Activated CD8-positive, alpha-beta T cell treated with anti-CD3 and anti-CD28 coated beads for 36 hours (primary cell): ENCODE data around the gene PHF23. TPM values are rescaled to one million over a fixed set of nuclear protein-coding genes. Genes with fewer than 3 reads are reported as not detected.

Experiments used
- ATAC-seq: fragments of 200-7000 bp; cut with Tn5 transposase; one replicate; pipeline ENCODE4 v1.10.0; 2021; ENCODE audit warnings: mild to moderate bottlenecking, moderate library complexity
- CTCF ChIA-PET: fragments of 350-600 bp; sonication (Branson Sonifier 250); formaldehyde crosslinking; loops from one replicate; lab custom pipeline; 2021; ENCODE audit warnings: antibody characterized with exemption; lab: Charles Lee
- POLR2A ChIA-PET: fragments of 350-600 bp; sonication (Branson Sonifier 250); formaldehyde crosslinking; loops from one replicate; lab custom pipeline; 2021; ENCODE audit warnings: antibody characterized with exemption; lab: Charles Lee
- DNase-seq: peaks from one replicate; pipeline ENCODE4 v3.0.0-alpha.2; 2020
- H3K27ac Mint-ChIP-seq: one replicate; pipeline ENCODE4 v1.8.0; 2021; ENCODE audit warnings: mild to moderate bottlenecking, mixed read lengths
- H3K27me3 Mint-ChIP-seq: one replicate; pipeline ENCODE4 v1.8.0; 2021; ENCODE audit warnings: mixed read lengths
- H3K36me3 Mint-ChIP-seq: one replicate; pipeline ENCODE4 v1.8.0; 2021; ENCODE audit warnings: low read depth, mixed read lengths
- H3K4me1 Mint-ChIP-seq: one replicate; pipeline ENCODE4 v1.8.0; 2021; ENCODE audit warnings: low read depth, mixed read lengths
- H3K4me3 Mint-ChIP-seq: one replicate; pipeline ENCODE4 v1.8.0; 2021; ENCODE audit warnings: mild to moderate bottlenecking, moderate library complexity, mixed read lengths
- H3K9me3 Mint-ChIP-seq: one replicate; pipeline ENCODE4 v1.8.0; 2021; ENCODE audit warnings: mixed read lengths
- CTCF ChIP-seq: fragments of 200-600 bp; IDR thresholded peaks from one replicate; pipeline ENCODE4 v1.8.0; 2022; ENCODE audit warnings: antibody characterized with exemption, mild to moderate bottlenecking
- intact Hi-C: fragments of 100-400 bp; cut with micrococcal nuclease; formaldehyde crosslinking; loops from one replicate; pipeline ENCODE4 v1.10.0; 2022
- total RNA-seq, 2 experiments: library from RNA; stranded (reverse); gene quantifications; one replicate each; pipeline ENCODE4 v1.2.3, GENCODE V29; 2021

Gene PHF23
- total RNA-seq, 2 experiments from 2014 or later: 17.8 to 24.4 TPM

GRCh38 chr17:7240375-7240774 lies 1.1 kb upstream of the PHF23 start:
- peaks cover 45% of the 10 kb centered on the region for H3K4me1 Mint-ChIP-seq
- H3K36me3 Mint-ChIP-seq: peaks cover 28% of the 10 kb centered on the region
- DNase-seq: no peak
- CTCF ChIA-PET: interaction anchor here (1.7 to 7.2 kb wide), 2 partner anchors 20 to 55 kb away, joined by 4 to 41 read pairs; partner anchors contain the start of genes ACADVL and DLG4
- H3K27ac Mint-ChIP-seq: peak overlapping the region; percentile 97
- peak overlapping the region; percentile 96 for H3K4me3 Mint-ChIP-seq
- ATAC-seq: no peak
- TF ChIP-seq CTCF: no peak
- H3K9me3 Mint-ChIP-seq: no peaks in the 10 kb centered on the region
- H3K27me3 Mint-ChIP-seq: no peaks in the 10 kb centered on the region
- intact Hi-C loops: no loop called here
- POLR2A ChIA-PET: interaction anchor here (0.7 to 15.6 kb wide), 6 partner anchors 9 to 446 kb away, joined by 3 to 261 read pairs (median 5); partner anchors contain the start of genes ACADVL, CTDNEP1, DLG4 and ELP5

GRCh38 chr17:7238420-7239090 lies 702 bp downstream of the PHF23 start:
- CTCF ChIA-PET: interaction anchor here (2.5 to 7.2 kb wide), 2 partner anchors 11 to 19 kb away, joined by 7 to 41 read pairs; partner anchors contain the start of genes ACADVL and DLG4
- Mint-ChIP-seq H3K27me3 (peaks cover 2% of the 10 kb centered on the region), H3K9me3 (no peaks in the 10 kb centered on the region), H3K4me3 (peak overlapping the region; percentile 96), H3K36me3 (peaks cover 35% of the 10 kb centered on the region), H3K27ac (peak overlapping the region; percentile 97), H3K4me1 (peaks cover 53% of the 10 kb centered on the region)
- TF ChIP-seq CTCF: no peak
- POLR2A ChIA-PET: interaction anchor here (0.8 to 15.6 kb wide), 10 partner anchors 11 to 448 kb away, joined by 3 to 261 read pairs (median 4); partner anchors contain the start of genes ACADVL, CTDNEP1, DLG4 and ELP5
- ATAC-seq: no peak
- intact Hi-C loops: no loop called here
- DNase-seq: peak; percentile 48

GRCh38 chr17:7237761-7238419 lies 1.4 kb downstream of the PHF23 start:
- peaks cover 33% of the 10 kb centered on the region for H3K36me3 Mint-ChIP-seq
- intact Hi-C loops: no loop called here
- peak; percentile 90 for DNase-seq
- peaks cover 53% of the 10 kb centered on the region for H3K4me1 Mint-ChIP-seq
- ChIA-PET CTCF (interaction anchor here (2.5 to 7.2 kb wide), 2 partner anchors 11 to 18 kb away, joined by 7 to 41 read pairs; partner anchors contain the start of genes ACADVL and DLG4), POLR2A (interaction anchor here (0.7 to 15.6 kb wide), 12 partner anchors 8 to 450 kb away, joined by 3 to 261 read pairs (median 4); partner anchors contain the start of genes ACADVL, CTDNEP1, DLG4 and ELP5)
- TF ChIP-seq CTCF: no peak
- peak overlapping the region; percentile 96 for H3K4me3 Mint-ChIP-seq
- H3K27ac Mint-ChIP-seq: peak overlapping the region; percentile 97
- peaks cover 2% of the 10 kb centered on the region for H3K27me3 Mint-ChIP-seq
- peak; percentile 32 for ATAC-seq
- H3K9me3 Mint-ChIP-seq: no peaks in the 10 kb centered on the region

- POLR2A ChIA-PET: interaction anchor here (0.7 to 15.6 kb wide), 8 partner anchors 9 to 451 kb away, joined by 3 to 261 read pairs (median 4); partner anchors contain the start of genes ACADVL, CTDNEP1, DLG4 and ELP5
- DNase-seq (no peak), ATAC-seq (no peak)
- Mint-ChIP-seq H3K36me3 (peaks cover 32% of the 10 kb centered on the region), H3K27ac (peak overlapping the region; percentile 97), H3K4me3 (peak overlapping the region; percentile 96), H3K9me3 (no peaks in the 10 kb centered on the region), H3K27me3 (peaks cover 2% of the 10 kb centered on the region), H3K4me1 (peaks cover 56% of the 10 kb centered on the region)
- intact Hi-C loops: no loop called here
- CTCF ChIA-PET: interaction anchor here (0.8 to 7.2 kb wide), 2 partner anchors 17 to 59 kb away, joined by 3 to 41 read pairs; partner anchors contain the start of genes ACADVL and DLG4
- TF ChIP-seq CTCF: no peak
These were observed 1.9 kb downstream of the PHF23 start for GRCh38 chr17:7237266-7237760.
